DMS53 treated with DMSO at 0.1 percent for 48 hours (cell line): ENCODE results near the gene EIF4G1.

Experiments
- DNase-seq: peaks from one replicate; lab custom pipeline; 2025; ENCODE audit not compliant: unreplicated experiment; lab: John Stamatoyannopoulos, UW

Gene EIF4G1

DNA sequence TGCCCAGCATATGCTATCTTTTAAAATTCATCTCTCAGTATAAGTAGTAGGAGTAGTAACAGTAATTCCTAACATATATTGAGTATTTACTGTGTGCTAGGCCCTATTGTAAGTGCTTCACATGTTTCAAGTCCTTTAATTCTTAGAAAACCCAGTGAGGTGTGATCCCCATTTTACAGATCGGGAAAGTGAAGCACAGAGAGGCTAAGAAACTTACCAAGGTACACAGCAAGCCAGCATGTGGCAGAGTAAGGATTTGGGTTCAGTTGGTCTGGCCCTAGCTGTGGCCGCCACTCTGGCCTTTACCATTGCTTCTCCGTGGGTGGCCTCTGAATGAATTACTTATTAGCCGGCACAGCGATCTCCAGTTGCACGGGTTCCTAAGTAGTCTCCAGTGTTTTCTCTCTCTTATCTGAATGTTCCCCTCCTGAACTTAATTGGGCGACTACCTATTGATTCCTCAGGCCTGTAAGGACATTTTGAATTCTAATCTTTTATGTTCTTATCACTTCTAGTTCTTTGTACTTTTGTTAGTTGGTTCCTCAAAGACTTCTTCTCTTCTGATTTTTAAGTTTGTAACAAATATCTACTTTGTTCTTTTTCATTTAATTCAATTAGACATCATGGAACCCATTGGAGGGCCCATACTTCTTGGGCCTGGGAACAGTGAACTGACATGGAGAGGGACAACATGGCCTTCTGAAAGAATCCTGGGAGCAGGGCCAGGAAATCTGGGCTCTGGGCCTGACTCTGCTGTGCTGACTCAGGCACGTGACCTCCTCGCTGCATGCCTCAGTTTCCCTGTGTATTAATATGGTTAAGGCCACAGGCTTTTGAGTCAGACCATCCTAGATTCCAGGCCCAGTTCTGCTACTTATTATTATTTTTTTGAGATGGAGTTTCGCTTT, 35.4 kb downstream of the EIF4G1 start:
- DNase-seq: no peak

DNA sequence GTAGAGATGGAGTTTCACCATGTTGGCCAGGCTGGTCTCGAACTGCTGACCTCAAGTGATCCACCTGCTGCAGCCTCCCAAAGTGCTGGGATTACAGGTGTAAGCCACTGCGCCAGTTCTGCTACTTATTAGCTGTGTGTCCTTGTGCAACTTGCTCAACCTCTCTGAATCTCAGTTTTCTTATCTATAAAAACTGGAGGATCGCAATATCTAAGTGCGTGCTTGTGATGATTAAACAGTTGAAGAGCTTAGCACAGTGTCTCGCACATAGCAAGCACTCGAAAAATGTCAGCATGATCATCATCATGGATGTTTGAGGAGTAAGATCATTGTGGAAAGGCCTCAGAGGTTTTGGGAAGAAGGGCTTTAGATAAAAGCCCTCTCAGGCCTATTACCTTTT, 36.2 kb downstream of the EIF4G1 start:
- no peak for DNase-seq

GRCh38 chr3:184351511-184352148, 37.2 kb downstream of the EIF4G1 start:
- DNase-seq: no peak

GRCh38 chr3:184352149-184352785, 37.9 kb downstream of the EIF4G1 start:
- DNase-seq: no peak

DNA sequence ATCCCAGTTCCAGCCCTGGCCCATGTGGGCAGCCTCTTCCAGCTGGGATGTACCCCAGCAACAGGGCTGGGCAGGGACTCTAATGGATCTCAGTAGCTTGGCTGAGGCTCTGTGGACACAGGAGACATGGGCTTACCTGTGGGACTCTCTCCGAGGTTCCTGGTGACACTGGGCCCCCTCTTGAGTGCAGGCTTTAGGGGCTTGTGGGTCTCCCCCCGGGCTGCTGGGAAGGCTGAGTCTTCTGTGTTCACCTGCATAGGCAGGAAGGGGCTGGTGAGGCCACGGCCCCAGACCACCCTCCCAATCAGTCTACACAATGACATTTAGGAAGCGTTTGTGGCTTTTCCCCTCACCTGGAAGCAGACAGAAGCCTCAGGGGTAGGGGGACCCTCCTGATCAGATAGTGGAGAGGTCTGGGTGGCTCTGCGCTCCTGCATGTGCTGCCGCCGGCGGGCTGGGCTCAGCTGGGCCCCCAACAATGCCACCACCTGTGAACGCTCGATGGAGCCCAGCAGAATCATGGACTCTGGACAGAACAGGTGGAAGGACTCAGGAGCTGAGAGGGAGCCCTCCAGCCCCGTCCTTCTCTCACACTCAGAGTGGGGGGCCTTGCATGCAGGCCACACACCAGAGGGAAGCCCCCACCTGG, 38.6 kb downstream of the EIF4G1 start:
- DNase-seq: no peak

- no peak for DNase-seq
Observed at GRCh38 chr3:184353546-184353941, 39.1 kb downstream of the EIF4G1 start.

- no peak for DNase-seq
Observed at GRCh38 chr3:184354121-184354728, 39.8 kb downstream of the EIF4G1 start.

DNA sequence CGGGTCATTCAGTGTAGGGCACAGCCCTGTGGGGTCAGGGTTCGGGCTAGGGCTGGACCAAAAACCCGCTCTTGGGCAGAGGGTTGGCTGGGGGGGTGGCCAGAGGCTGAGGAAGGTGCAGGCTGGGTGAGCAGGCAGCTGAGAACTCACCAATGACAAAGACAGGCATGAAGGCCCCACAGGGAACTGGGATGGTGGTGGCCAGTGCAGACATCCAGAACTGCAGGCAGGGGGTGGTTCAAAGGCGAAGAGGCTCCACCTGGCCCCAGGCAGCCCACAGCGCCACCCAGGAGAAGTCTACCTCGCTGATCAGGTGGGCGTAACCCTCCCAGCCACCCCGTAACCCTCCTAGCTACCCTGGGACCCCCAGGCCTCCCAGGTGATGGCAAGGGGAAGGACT, 40.3 kb downstream of the EIF4G1 start:
- no peak for DNase-seq

- no peak for DNase-seq
Observed at GRCh38 chr3:184355261-184356040, 41.0 kb downstream of the EIF4G1 start.

GRCh38 chr3:184357248-184358123, 43.1 kb downstream of the EIF4G1 start:
- no peak for DNase-seq

- DNase-seq: no peak
Observed at GRCh38 chr3:184358124-184358767, 43.8 kb downstream of the EIF4G1 start.

DNA sequence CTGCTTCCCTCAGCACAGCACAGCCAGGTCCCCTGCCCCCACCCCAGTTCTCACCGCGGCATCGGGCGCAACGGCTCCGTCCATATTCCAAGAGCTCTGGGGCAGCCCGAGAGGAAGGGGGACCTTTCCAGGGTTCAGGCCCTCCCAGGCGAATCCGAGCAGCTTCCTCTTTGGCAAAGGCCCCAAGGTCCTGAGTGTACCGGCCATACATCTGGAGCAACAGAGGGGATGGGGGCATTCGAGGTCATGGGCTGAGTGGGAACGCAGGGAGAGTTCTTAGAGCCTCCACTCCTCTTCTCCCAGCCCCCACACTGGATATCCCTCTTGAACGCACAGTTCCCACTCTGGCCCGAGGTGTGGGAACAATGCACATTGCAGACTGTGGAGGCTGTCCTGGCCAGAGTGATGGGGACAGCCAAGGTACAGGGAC, 44.5 kb downstream of the EIF4G1 start:
- DNase-seq: no peak

DNA sequence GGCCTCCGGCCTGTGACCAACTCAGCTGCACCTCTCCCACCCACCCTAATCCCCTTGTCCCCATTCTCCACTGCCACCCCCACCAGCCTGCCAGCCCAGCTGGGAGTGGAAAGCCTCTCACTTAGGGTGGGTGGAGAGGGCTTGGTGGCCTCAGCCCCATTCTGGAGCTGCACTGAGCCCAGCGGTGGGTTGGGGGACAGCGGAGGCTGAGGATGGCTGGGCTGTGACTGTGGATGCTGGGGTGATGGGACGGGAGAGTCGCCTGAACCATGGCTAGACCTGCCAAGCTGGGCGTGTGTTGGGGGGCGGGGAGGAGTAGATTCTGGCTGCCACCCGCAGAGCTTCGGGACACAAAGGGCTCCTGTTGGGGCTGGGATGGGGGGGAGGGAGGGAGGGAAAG, 45.2 kb downstream of the EIF4G1 start:
- no peak for DNase-seq

DNA sequence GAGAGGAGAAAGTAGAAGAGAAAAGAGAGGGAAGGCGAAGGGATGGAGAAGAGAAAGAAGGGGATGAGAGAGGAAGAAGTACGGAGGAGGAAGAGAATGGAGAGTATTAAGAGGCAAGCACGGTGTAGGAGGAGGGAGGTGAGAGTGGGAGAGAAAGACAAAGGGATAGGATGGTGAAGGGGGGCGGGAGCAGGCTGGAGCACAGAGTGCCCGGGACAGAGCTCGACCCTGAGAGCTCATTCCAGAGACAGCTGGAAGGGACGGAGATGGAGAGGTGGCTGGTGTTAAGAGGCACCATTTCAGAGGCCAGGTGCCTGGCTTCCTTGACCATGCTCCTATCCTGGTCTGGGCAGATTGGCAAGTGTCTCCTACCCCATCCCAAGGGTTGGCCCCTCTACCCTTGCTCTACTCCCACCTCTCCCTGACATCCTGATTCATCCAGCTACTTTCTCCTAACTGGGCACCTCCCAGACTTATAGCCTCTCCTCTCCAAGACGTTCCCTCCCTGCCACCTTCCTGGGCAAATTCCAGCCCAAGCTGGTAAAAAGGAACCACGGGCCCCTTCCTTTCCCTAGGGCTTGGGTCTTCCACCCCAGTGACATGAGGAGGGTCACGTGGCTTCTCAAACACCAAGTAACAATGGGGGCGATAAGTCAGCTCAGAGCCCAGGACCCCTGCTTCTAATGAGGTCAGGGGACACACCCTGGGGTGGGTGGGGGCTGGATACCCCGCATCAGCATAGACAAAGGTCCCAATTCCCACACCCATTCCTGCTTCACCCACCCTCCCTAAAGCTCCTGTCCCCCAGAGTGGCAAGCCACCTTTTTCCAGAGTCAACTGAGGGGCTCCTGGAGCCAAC, 45.9 kb downstream of the EIF4G1 start:
- no peak for DNase-seq

GRCh38 chr3:184360929-184361531, 46.6 kb downstream of the EIF4G1 start:
- no peak for DNase-seq

GRCh38 chr3:184361532-184361931, 47.1 kb downstream of the EIF4G1 start, which contains the start of the genes CLCN2 and POLR2H:
TSS of gene CLCN2 (minus strand) at chr3:184361605. CDS start at chr3:184361479, 126 bp downstream.
TSS of gene POLR2H (plus strand) at chr3:184361710. CDS start at chr3:184363493, 1,783 bp downstream.
- DNase-seq: no peak
